MCF 10A (cell line): ENCODE results near the gene DLX3. TPM values are rescaled to one million over a fixed set of nuclear protein-coding genes. Genes with fewer than 3 reads are reported as not detected.

Source experiments
- BruUV-seq: library from RNA; stranded (reverse); fragments of 400-500 nt; replicated peaks from 2 replicates; lab custom pipeline; 2021; lab: Mats Ljungman, UMichigan
- CTCF ChIA-PET: fragments of 300-600 bp; sonication (Branson Sonifier 250); formaldehyde crosslinking; extraction: SDS; loops from one replicate; lab custom pipeline; 2021; ENCODE audit warnings: antibody characterized with exemption, inconsistent platforms; lab: Yijun Ruan, JAX
- POLR2A ChIA-PET: fragments of 300-600, 350-650 bp; sonication (Branson Sonifier 250); formaldehyde crosslinking; extraction: SDS; loops from one replicate; lab custom pipeline; 2020; ENCODE audit warnings: antibody characterized with exemption, inconsistent platforms; lab: Yijun Ruan, JAX
- DNase-seq: peaks from one replicate; pipeline ENCODE4 v3.0.0-alpha.2; 2018; ENCODE audit not compliant: unreplicated experiment
- H3K27ac Mint-ChIP-seq: one replicate; pipeline ENCODE4 v1.8.0; 2022; ENCODE audit warnings: mild to moderate bottlenecking, low read depth, mixed read lengths; ENCODE audit not compliant: unreplicated experiment
- H3K27me3 Mint-ChIP-seq: one replicate; pipeline ENCODE4 v1.8.0; 2022; ENCODE audit warnings: mixed read lengths; ENCODE audit not compliant: insufficient read depth, unreplicated experiment
- H3K36me3 Mint-ChIP-seq: one replicate; pipeline ENCODE4 v1.8.0; 2022; ENCODE audit warnings: mild to moderate bottlenecking, moderate library complexity, mixed read lengths; ENCODE audit not compliant: insufficient read depth, unreplicated experiment
- H3K4me1 Mint-ChIP-seq: one replicate; pipeline ENCODE4 v1.8.0; 2022; ENCODE audit warnings: mixed read lengths; ENCODE audit not compliant: insufficient read depth, unreplicated experiment
- H3K4me3 Mint-ChIP-seq: one replicate; pipeline ENCODE4 v1.8.0; 2022; ENCODE audit warnings: mild to moderate bottlenecking, moderate library complexity, mixed read lengths; ENCODE audit not compliant: unreplicated experiment
- H3K9me3 Mint-ChIP-seq: one replicate; pipeline ENCODE4 v1.8.0; 2022; ENCODE audit warnings: mixed read lengths; ENCODE audit not compliant: unreplicated experiment
- CTCF ChIP-seq: fragments of 200-600 bp; IDR thresholded peaks from one replicate; pipeline ENCODE4 v1.8.0; 2022; ENCODE audit warnings: antibody characterized with exemption, mild to moderate bottlenecking; ENCODE audit not compliant: unreplicated experiment
- intact Hi-C: fragments of 100-400 bp; cut with micrococcal nuclease; formaldehyde crosslinking; loops from 2 replicates; pipeline ENCODE4 v1.14.1; 2022
- total RNA-seq: library from RNA; stranded (reverse); gene quantifications from 2 replicates; pipeline ENCODE4 v1.2.3, GENCODE V29; 2022

DLX3 gene
- total RNA-seq, 1 experiment from 2014 or later = not detected

- POLR2A ChIA-PET = interaction anchor here (0.8 to 4.7 kb wide), 2 partner anchors 9 to 20 kb away, joined by 4 to 34 read pairs; no protein-coding TSS in a partner anchor
- intact Hi-C loops = no loop called here
- no peaks in the 10 kb centered on the region for H3K9me3 Mint-ChIP-seq
- peak overlapping the region; percentile 83 for H3K4me3 Mint-ChIP-seq
- peaks cover 6% of the 10 kb centered on the region for H3K4me1 Mint-ChIP-seq
- BruUV-seq = no TSS peak
- DNase-seq = peak; percentile 59
- H3K27ac Mint-ChIP-seq = peak overlapping the region; percentile 56
- CTCF ChIA-PET = interaction anchor here (0.7 to 1.1 kb wide), 3 partner anchors 11 to 31 kb away, joined by 3 read pairs; no protein-coding TSS in a partner anchor
- no peaks in the 10 kb centered on the region for H3K36me3 Mint-ChIP-seq
- no peak for TF ChIP-seq CTCF
- peaks cover 74% of the 10 kb centered on the region for H3K27me3 Mint-ChIP-seq
Measured at GRCh38 chr17:49968405-49969133, 26.5 kb downstream of the DLX3 start.

- no peak for DNase-seq
- CTCF ChIA-PET = interaction anchor here (0.7 to 2.0 kb wide), 5 partner anchors 11 to 400 kb away, joined by 3 to 9 read pairs (median 3); no protein-coding TSS in a partner anchor
- no TSS peak for BruUV-seq
- H3K4me1 Mint-ChIP-seq = peaks cover 6% of the 10 kb centered on the region
- H3K4me3 Mint-ChIP-seq = peak overlapping the region; percentile 83
- intact Hi-C loops = no loop called here
- no peaks in the 10 kb centered on the region for H3K36me3 Mint-ChIP-seq
- no peaks in the 10 kb centered on the region for H3K9me3 Mint-ChIP-seq
- POLR2A ChIA-PET = interaction anchor here (0.8 to 4.7 kb wide), 3 partner anchors 10 to 20 kb away, joined by 4 to 34 read pairs (median 4); no protein-coding TSS in a partner anchor
- peaks cover 74% of the 10 kb centered on the region for H3K27me3 Mint-ChIP-seq
- no peak overlapping the region for H3K27ac Mint-ChIP-seq
- no peak for TF ChIP-seq CTCF
Measured at GRCh38 chr17:49967621-49968404, 27.2 kb downstream of the DLX3 start.

- peaks cover 6% of the 10 kb centered on the region for H3K4me1 Mint-ChIP-seq
- no peaks in the 10 kb centered on the region for H3K9me3 Mint-ChIP-seq
- ChIA-PET POLR2A (interaction anchor here (0.6 to 4.7 kb wide), 3 partner anchors 11 to 322 kb away, joined by 3 to 34 read pairs (median 4); no protein-coding TSS in a partner anchor), CTCF (interaction anchor here (1.0 to 2.0 kb wide), 2 partner anchors 30 to 399 kb away, joined by 3 to 9 read pairs; no protein-coding TSS in a partner anchor)
- no peak for DNase-seq
- no peak overlapping the region for H3K4me3 Mint-ChIP-seq
- H3K27ac Mint-ChIP-seq = no peak overlapping the region
- TF ChIP-seq CTCF = no peak
- intact Hi-C loops = no loop called here
- no TSS peak for BruUV-seq
- H3K27me3 Mint-ChIP-seq = peaks cover 73% of the 10 kb centered on the region
- H3K36me3 Mint-ChIP-seq = no peaks in the 10 kb centered on the region
Measured at GRCh38 chr17:49967205-49967604, 27.8 kb downstream of the DLX3 start.
